Measurements from ENCODE around the gene BTRC. TPM values are rescaled to one million over a fixed set of nuclear protein-coding genes. Genes with fewer than 3 reads are reported as not detected.
"Not testable (repeated sequence)": the region's sequence is repeated elsewhere in the genome, so short reads cannot be mapped to it uniquely, and the experiment has no call there.

BTRC gene
- total RNA-seq, 2 donors from 2014 or later, result 13.5 to 16.6 TPM

DNA sequence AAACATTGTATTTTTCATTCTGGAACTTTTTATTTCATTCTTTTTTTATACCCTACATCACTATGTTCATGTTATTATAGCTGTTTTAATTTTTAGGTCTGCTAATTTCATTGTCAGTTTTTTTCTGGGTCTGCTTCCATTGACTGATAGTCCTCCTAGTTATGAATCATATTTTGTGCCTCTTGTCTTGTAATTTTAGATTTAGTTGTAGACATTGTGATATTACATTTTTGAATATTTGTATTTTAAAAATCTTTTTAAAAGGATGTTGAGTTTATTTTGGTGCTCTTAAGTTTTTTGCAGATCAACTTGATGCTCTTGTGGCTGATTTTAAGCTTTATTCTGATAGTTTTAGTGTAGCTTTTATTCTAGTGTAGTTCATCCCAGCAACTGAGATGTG lies 57.6 kb downstream of the BTRC start:
- DNase-seq (ENCODE audit: low spot score) (no peak), ATAC-seq (no peak)
- Mint-ChIP-seq H3K4me3 (no peak overlapping the region), H3K27ac (no peak overlapping the region), H3K27me3 (no peaks in the 10 kb centered on the region), H3K9me3 (peaks cover 6% of the 10 kb centered on the region), H3K4me1 (ENCODE audit: low read depth in 2 of 2) (peaks cover 4 to 8% of the 10 kb centered on the region in 2 donors), H3K36me3 (peaks cover 11% of the 10 kb centered on the region)

DNA sequence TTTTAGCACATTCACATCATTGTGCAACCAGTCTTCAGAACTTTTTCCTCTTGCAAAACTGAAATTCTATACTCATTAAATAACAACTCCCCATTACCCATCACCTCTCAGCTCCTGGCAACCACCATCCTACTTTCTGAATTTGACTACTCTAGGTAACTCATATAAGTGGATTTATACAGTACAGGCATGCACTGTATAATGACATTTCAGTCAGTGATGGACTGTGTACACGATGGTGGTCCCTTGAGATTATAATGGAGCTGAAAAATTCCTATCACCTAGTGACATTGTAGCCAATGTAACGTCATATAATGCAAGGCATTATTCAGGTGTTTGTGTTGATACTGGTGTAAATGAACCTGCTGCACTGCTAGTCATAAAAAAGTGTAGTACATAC lies 60.1 kb downstream of the BTRC start:
- Mint-ChIP-seq H3K27me3 (no peaks in the 10 kb centered on the region), H3K27ac (no peak overlapping the region), H3K4me3 (no peak overlapping the region), H3K36me3 (peaks cover 11% of the 10 kb centered on the region), H3K9me3 (peaks cover 6% of the 10 kb centered on the region), H3K4me1 (ENCODE audit: low read depth in 2 of 2) (peaks cover 4 to 8% of the 10 kb centered on the region in 2 donors)
- ATAC-seq (no peak), DNase-seq (ENCODE audit: low spot score) (no peak)

DNA sequence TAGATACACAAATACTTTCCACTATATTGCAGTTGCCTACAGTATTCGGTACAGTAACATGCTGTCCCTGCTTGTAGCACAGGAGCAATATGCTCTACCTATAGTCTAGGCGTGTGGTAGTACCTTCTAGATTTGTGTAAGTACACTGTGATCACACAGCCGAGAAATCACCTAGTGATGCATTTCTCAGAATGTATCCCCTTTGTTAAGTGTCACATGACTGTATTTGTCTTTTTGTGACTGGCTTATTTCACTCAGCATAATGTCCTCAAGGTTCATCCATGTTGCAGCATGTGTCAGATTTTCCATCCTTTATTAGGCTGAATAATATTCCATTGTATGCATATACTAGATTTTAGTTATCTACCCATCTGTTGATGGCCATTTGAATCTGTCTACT lies 61.9 kb downstream of the BTRC start:
- no peak for DNase-seq (ENCODE audit: low spot score)
- no peak overlapping the region for H3K4me3 Mint-ChIP-seq
- peaks cover 11% of the 10 kb centered on the region for H3K36me3 Mint-ChIP-seq
- peaks cover 4 to 10% of the 10 kb centered on the region in 2 donors for H3K4me1 Mint-ChIP-seq (ENCODE audit: low read depth in 2 of 2)
- H3K27me3 Mint-ChIP-seq, result no peaks in the 10 kb centered on the region
- H3K9me3 Mint-ChIP-seq, result peaks cover 6% of the 10 kb centered on the region
- no peak overlapping the region for H3K27ac Mint-ChIP-seq
- ATAC-seq, result no peak

DNA sequence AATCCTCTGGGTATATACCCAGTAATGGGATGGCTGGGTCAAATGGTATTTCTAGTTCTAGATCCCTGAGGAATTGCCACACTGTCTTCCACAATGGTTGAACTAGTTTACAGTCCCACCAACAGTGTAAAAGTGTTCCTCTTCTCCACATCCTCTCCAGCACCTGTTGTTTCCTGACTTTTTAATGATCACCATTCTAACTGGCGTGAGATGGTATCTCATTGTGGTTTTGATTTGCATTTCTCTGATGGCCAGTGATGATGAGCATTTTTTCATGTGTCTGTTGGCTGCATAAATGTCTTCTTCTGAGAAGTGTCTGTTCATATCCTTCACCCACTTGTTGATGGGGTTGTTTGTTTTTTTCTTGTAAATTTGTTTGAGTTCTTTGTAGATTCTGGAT lies 68.0 kb downstream of the BTRC start:
- H3K27ac Mint-ChIP-seq; H3K4me3 Mint-ChIP-seq; ATAC-seq; H3K36me3 Mint-ChIP-seq; H3K4me1 Mint-ChIP-seq (ENCODE audit: low read depth in 2 of 2); H3K27me3 Mint-ChIP-seq; DNase-seq (ENCODE audit: low spot score); H3K9me3 Mint-ChIP-seq: not testable (repeated sequence)

DNA sequence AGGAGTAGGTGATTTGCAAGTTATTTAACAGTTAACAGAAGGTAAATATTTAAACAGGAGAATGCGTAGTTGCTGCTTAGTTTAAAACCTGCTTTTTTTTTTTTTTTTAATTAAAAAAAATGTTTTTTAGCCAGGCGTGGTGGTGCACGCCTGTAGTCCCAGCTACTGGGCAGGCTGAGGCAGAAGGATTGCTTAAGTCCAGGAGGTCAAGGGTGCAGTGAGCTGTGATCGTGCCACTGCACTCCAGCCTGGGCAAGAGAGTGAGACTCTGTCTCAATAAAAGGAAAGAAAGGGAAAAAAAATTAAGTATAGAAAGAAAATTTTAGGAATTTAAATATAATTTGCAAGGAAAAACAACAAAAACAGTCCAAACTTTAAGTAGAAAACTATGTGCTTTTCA lies 71.6 kb downstream of the BTRC start:
- DNase-seq (ENCODE audit: low spot score), result no peak
- no peak overlapping the region for H3K4me3 Mint-ChIP-seq
- no peaks in the 10 kb centered on the region for H3K36me3 Mint-ChIP-seq
- H3K4me1 Mint-ChIP-seq (ENCODE audit: low read depth in 2 of 2), result peaks cover 8 to 9% of the 10 kb centered on the region in 2 donors
- no peaks in the 10 kb centered on the region for H3K27me3 Mint-ChIP-seq
- no peaks in the 10 kb centered on the region for H3K9me3 Mint-ChIP-seq
- no peak for ATAC-seq
- no peak overlapping the region for H3K27ac Mint-ChIP-seq

DNA sequence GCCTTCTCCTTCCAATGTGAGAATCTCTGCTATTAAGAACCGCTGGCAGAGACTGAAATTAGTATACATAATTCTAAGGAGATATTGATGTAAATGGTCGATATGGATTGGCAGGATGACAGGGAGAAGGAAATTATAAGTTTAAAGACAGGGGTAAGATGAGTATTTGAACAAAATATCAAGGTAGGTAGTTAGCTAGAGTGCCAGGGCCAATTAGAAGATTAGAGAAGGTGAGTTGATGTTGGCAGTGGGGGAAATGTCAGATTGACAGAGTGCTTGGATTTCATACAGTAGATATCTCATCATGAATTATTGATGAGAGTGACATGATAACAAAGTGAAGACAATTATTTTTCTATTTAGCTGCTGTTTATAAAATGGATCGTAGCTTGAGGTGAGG lies 74.1 kb downstream of the BTRC start:
- Mint-ChIP-seq H3K36me3 (no peaks in the 10 kb centered on the region), H3K9me3 (no peaks in the 10 kb centered on the region), H3K27ac (no peak overlapping the region), H3K4me1 (ENCODE audit: low read depth in 2 of 2) (peaks cover 7 to 9% of the 10 kb centered on the region in 2 donors), H3K27me3 (no peaks in the 10 kb centered on the region), H3K4me3 (no peak overlapping the region)
- ATAC-seq, result no peak
- no peak for DNase-seq (ENCODE audit: low spot score)

DNA sequence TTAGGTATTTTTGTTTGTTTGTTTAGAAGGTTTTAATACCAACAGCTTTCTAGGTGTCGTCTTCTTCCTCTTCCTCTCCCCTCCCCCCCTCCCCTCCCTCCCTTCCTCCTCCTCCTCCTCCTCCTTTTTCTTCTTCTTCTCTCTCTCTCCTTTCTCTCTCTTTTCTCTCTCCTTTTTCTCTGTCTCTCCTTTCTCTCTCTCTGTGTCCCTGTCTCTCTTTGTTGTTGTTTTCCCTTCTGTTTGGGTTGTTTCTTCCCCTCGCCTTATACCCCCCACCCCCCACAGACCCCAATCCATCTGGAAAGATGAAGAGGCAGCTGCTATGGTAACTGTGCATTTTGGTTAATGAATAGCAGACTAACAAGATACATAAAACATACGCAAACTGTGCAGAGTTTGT lies 75.5 kb downstream of the BTRC start:
- Mint-ChIP-seq H3K27me3 (no peaks in the 10 kb centered on the region), H3K4me3 (no peak overlapping the region), H3K27ac (no peak overlapping the region), H3K36me3 (no peaks in the 10 kb centered on the region), H3K4me1 (ENCODE audit: low read depth in 2 of 2) (peaks cover 9 to 11% of the 10 kb centered on the region in 2 donors), H3K9me3 (no peaks in the 10 kb centered on the region)
- no peak for DNase-seq (ENCODE audit: low spot score)
- no peak for ATAC-seq

DNA sequence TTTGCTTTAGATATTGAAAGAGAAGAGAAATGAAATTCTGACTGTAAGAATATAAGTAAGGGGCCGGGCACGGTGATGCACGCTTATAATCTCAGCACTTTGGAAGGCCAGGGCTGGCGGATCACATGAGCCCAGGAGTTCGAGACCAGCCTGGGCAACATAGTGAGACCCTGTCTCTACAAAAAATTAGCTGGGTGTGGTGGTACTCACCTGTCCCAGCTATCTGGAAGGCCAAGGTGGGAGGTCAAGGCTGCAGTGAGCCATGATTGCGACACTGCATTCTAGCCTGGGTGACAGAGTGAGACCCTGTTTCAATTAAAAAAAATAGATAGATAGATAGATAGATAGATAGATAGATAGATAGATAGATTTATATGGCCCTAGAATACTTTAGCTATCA lies 82.3 kb downstream of the BTRC start:
- Mint-ChIP-seq H3K27me3 (no peaks in the 10 kb centered on the region), H3K9me3 (no peaks in the 10 kb centered on the region), H3K27ac (no peak overlapping the region), H3K4me3 (no peak overlapping the region), H3K4me1 (ENCODE audit: low read depth in 2 of 2) (peaks cover 0 to 8% of the 10 kb centered on the region in 2 donors), H3K36me3 (no peaks in the 10 kb centered on the region)
- ATAC-seq (no peak), DNase-seq (ENCODE audit: low spot score) (no peak)

DNA sequence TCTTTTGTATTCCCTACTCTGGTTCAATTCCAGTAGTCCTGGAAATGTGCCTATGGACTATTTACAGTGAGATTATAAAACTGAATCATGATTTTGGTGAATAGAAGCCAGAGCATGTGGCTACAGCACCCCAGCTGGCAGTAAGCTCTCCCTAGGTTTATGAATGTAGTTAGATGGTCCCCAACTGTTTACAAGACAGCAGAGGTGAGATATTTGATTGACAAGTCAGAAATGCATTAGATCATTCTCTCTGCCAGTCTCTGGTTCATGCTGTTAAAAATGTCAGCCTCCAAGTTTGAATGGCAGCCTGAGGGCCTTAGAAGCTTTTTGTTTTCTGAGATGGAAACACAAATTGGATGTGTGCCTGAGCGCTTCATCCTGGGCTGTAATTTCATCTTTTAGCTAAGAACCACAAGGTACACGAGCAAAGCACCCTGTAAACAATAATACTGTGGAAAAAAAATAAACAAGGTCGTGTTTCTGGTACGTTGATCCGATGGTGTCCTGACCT lies 85.0 kb downstream of the BTRC start:
- Mint-ChIP-seq H3K9me3 (no peaks in the 10 kb centered on the region), H3K4me3 (no peak overlapping the region), H3K27ac (no peak overlapping the region), H3K27me3 (no peaks in the 10 kb centered on the region), H3K36me3 (no peaks in the 10 kb centered on the region), H3K4me1 (ENCODE audit: low read depth in 2 of 2) (peaks cover 4 to 6% of the 10 kb centered on the region in 2 donors)
- DNase-seq (ENCODE audit: low spot score) (no peak), ATAC-seq (no peak)

DNA sequence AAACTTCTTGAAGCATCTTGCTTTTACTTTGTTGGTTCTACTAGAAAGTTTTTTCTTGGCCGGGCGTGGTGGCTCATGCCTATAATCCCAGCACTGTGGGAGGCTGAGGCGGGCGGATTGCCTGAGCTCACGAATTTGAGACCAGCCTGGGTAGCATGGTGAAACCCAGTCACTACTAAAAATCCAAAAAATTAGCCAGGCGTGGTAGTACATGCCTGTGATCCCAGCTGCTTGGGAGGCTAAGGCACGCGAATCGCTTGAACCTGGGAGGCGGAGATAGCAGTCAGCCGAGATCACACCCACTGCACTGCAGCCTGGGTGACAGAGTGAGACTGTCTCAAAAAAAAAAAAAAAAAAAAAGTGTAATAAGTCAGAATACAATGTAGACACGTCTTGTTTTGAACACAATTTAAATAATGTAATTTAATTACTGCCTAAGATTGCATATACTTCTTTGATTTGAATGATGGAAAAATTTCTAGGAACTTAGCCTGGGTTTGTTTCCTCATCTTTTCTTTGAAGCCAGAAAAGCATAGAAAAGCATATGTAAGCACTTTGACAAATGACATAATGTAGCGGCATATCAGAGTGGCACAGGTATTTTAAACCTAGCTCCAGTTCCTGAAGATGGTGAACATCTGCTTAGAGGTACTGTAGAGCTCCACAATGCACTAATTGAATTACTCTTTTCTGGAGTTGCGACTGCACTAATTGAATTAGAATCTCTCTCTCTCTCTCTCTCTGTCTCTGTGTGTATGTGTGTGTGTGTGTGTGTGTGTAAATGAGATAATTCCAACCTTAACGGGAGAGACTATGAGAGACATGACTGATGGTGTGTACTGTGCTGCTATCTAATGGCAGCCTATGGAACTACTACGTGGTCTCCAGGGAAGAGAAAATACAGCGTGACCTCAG lies 87.8 kb downstream of the BTRC start:
- Mint-ChIP-seq H3K4me1 (ENCODE audit: low read depth in 2 of 2) (peaks cover 4 to 6% of the 10 kb centered on the region in 2 donors), H3K27ac (no peak overlapping the region), H3K9me3 (no peaks in the 10 kb centered on the region), H3K4me3 (no peak overlapping the region), H3K36me3 (no peaks in the 10 kb centered on the region), H3K27me3 (no peaks in the 10 kb centered on the region)
- ATAC-seq (peak; percentile 74 to 75), DNase-seq (ENCODE audit: low spot score) (no peak)

DNA sequence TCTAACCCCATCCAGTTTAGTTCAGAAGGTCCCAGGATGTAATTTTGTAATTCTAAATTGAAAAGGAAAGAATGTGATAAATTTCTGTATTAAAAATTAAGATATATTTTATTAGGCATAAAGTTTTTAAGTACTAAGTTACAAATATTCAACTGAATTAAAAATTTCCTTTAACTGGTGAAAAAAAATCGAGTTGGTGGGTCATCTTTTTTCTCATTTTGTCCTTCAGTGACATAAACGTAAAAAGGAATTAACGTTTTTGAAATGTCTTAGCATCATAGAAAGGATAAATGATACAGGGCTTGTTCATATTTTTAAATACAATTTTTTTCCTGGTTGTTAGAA lies 88.5 kb downstream of the BTRC start:
- Mint-ChIP-seq H3K27me3 (no peaks in the 10 kb centered on the region), H3K4me1 (ENCODE audit: low read depth in 2 of 2) (peaks cover 4 to 6% of the 10 kb centered on the region in 2 donors), H3K27ac (no peak overlapping the region)

DNA sequence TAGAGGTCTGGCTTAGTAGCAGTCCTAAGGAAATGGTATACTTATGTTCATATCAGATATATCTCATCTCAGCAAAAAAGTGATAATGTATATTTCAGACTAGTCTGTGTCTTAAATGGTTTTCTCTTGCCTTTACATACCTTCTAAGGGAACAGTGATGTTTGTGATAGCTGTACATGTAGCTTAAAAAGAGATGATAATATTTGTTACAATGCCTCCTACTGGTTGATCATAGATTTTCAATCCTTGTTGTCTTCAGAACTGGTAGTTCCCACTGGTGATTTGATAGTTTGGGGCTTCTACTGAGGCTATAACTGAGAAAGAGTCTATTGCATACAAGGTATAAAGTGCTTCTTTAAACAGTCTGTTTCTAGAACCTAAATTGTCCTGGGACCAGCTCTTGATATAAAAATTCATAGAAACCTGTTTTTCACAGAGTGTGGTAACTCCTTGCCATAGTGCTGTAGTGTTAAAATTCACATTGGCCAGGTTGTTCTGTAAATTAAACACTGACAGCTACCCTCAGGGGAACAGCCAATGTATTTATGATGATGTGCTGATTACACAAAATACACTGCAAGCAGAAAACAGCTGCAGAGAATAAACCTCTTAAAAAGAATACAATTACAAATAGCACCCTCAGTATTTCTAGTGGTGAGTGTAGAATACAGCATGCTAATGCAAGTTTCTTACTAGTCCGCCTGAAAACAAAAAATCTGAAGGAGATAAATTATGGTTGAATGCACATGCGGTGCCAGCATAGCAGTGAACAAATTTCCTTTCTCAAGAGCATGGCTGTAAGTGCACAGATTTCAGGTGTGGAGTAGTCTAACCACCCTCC lies 90.3 kb downstream of the BTRC start:
- no peaks in the 10 kb centered on the region for H3K9me3 Mint-ChIP-seq
- peaks cover 4 to 6% of the 10 kb centered on the region in 2 donors for H3K4me1 Mint-ChIP-seq (ENCODE audit: low read depth in 2 of 2)
- no peak overlapping the region for H3K4me3 Mint-ChIP-seq
- ATAC-seq, result no peak
- DNase-seq (ENCODE audit: low spot score), result no peak
- no peaks in the 10 kb centered on the region for H3K27me3 Mint-ChIP-seq
- H3K27ac Mint-ChIP-seq, result no peak overlapping the region
- H3K36me3 Mint-ChIP-seq, result no peaks in the 10 kb centered on the region

More for the DNA sequence above, 88.5 kb downstream of the BTRC start:
- DNase-seq (ENCODE audit: low spot score) (no peak), ATAC-seq (no peak)
- Mint-ChIP-seq H3K4me3 (no peak overlapping the region), H3K36me3 (no peaks in the 10 kb centered on the region), H3K9me3 (no peaks in the 10 kb centered on the region)

DNA sequence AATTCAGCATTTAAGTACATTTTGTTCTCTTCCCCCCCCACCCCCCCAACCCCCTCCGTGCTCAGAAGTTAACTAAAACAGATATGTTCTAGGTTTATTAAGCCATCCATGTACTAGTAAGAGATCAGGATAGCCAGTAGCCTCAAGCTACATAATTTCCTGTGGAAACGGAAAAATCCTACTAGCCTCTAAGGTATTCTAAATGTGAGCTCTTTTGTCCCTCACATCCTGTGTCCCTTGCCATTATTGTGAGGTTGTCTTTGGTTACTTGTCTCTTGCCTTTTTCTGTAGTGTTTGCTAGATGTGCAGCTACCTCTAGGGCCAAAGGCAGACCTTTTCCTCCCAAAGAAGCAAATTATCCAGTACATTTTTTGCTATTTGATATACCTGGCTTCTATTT lies 92.1 kb downstream of the BTRC start:
- no peak overlapping the region for H3K4me3 Mint-ChIP-seq
- peaks cover 7 to 11% of the 10 kb centered on the region in 2 donors for H3K27me3 Mint-ChIP-seq
- no peaks in the 10 kb centered on the region for H3K36me3 Mint-ChIP-seq
- no peaks in the 10 kb centered on the region for H3K9me3 Mint-ChIP-seq
- DNase-seq (ENCODE audit: low spot score) (no peak), ATAC-seq (no peak)
- H3K27ac Mint-ChIP-seq, result no peak overlapping the region
- peaks cover 4 to 7% of the 10 kb centered on the region in 2 donors for H3K4me1 Mint-ChIP-seq (ENCODE audit: low read depth in 2 of 2)

DNA sequence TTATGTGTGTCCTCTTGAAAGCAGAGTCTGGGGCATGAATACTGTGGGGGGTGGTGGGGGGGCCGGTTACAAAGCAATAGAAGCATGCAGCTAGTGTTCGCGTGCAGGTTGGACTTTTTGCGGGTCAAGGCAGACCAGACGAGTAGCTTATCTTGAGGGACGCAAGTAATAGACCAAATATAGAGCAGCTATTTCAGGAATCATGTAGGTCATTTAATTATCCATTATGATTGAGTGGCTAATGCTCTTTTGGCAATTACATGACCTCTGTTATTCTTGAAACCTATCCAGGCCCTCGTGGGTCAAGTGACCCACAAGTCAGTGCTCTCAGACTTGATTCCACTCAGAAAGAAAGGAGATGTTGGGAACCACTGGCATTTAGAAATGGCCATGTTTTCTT lies 93.0 kb downstream of the BTRC start:
- DNase-seq (ENCODE audit: low spot score), result no peak
- H3K9me3 Mint-ChIP-seq, result no peaks in the 10 kb centered on the region
- H3K27ac Mint-ChIP-seq, result no peak overlapping the region
- ATAC-seq, result no peak
- H3K4me3 Mint-ChIP-seq, result no peak overlapping the region
- no peaks in the 10 kb centered on the region for H3K36me3 Mint-ChIP-seq
- H3K27me3 Mint-ChIP-seq, result peaks cover 12 to 19% of the 10 kb centered on the region in 2 donors
- peaks cover 7 to 14% of the 10 kb centered on the region in 2 donors for H3K4me1 Mint-ChIP-seq (ENCODE audit: low read depth in 2 of 2)
